Mononuclear cell (primary cell): ENCODE results near the gene CATSPERB. TPM values are rescaled to one million over a fixed set of nuclear protein-coding genes. Genes with fewer than 3 reads are reported as not detected.
"Not testable (repeated sequence)": the region's sequence is repeated elsewhere in the genome, so short reads cannot be mapped to it uniquely, and the experiment has no call there.

Experiments used
- H3K27me3 ChIP-seq: 2 replicates; pipeline ENCODE4 v1.6.0; 2011; ENCODE audit warnings: low read length, control low read depth; ENCODE audit not compliant: insufficient read depth
- H3K4me1 ChIP-seq: 2 replicates; pipeline ENCODE4 v1.5.1; 2011; ENCODE audit warnings: mild to moderate bottlenecking, low read length, control low read depth; ENCODE audit not compliant: insufficient read depth
- H3K4me3 ChIP-seq: 2 replicates; pipeline ENCODE4 v1.5.1; 2011; ENCODE audit warnings: mild to moderate bottlenecking, low read length, moderate library complexity
- H3K9me3 ChIP-seq: 2 replicates; pipeline ENCODE4 v1.5.1; 2011; ENCODE audit warnings: low read depth, mild to moderate bottlenecking, control low read depth, low read length
- total RNA-seq: library from RNA; depleted of rRNA; stranded (reverse); fragments of >200 nt; gene quantifications from one replicate; pipeline ENCODE4 v1.2.3, GENCODE V29; 2012

Gene CATSPERB
- total RNA-seq, 1 donor, result 6.8 TPM

DNA sequence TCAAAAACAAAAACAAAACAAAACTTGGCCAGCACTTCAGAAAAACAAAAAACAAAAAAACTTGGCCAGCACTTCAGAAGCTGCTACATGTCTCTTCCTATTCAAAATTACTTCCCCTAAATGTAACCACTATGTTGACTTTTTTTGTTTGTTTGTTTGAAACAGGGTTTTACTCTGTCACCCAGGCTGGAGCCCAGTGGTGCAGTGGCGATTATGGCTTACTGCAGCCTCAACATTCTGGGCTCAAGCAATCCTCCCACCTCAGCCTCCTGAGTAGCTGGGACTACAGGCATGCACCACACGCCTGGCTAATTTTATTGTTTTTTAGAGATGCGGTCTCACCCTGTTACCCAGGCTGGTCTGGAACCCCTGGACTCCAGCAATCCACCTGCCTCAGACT is 183.8 kb downstream of the CATSPERB start:
- no peaks in the 10 kb centered on the region for H3K4me1 ChIP-seq
- H3K4me3 ChIP-seq, result no peak overlapping the region
- no peaks in the 10 kb centered on the region for H3K9me3 ChIP-seq
- H3K27me3 ChIP-seq, result no peaks in the 10 kb centered on the region

DNA sequence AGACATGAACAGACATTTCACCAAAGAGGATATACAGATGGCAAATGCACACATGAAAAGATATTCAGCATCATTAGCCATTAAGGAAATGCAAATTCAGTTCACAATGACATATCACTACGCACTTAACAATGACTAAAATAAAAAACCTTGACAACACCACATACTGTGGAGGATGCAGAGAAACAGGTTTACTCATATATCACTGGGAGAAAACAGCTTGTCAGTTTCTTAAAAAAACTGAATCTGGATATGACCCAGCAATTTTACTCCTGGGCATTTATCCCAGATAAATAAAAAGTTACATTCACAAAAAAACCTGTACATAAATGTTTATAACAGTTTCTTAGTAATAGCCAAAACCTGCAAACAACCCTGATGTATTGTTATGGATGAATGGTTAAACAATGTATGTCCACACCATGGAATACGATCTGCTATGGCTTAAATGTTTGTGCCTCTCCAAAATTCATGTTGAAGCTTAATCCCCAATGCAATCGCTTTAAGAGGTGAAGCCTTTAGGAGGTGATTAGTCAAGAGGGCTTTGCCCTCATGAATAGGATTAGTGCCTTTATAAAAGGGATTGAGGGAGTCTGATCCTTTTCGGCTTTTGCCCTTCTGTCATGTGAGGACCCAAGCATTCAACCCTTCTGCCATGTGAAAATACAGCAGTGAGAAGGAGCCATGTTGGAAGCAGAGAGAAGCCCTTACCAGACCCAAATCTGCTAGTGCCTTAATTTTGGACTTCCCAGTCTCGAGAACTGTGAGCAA is 185.8 kb downstream of the CATSPERB start:
- Histone ChIP-seq H3K4me1 (no peaks in the 10 kb centered on the region), H3K9me3 (peaks cover 10% of the 10 kb centered on the region), H3K27me3 (no peaks in the 10 kb centered on the region), H3K4me3 (no peak overlapping the region)

DNA sequence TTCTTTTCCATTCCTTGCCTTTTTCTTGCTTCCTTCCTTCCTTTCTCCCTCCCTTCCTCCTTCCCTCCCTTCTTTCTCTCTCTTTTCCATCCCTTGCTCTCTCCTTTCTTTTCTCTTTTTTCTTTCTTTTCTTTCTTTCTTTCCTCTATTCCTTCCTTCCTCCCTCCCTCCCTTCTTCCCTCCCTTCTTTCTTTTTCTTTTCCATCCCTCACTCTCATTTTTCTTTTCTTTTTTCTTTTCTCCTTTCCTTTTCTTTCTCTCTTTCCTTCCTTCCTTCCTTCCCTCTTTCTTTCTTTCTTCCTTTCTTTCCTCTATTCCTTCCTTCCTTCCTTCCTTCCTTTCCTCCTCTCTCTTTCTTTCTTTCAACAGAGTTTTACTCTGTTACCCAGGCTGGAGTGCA is 186.7 kb downstream of the CATSPERB start:
- Histone ChIP-seq H3K27me3 (no peaks in the 10 kb centered on the region), H3K9me3 (peaks cover 10% of the 10 kb centered on the region), H3K4me3 (no peak overlapping the region), H3K4me1 (no peaks in the 10 kb centered on the region)

DNA sequence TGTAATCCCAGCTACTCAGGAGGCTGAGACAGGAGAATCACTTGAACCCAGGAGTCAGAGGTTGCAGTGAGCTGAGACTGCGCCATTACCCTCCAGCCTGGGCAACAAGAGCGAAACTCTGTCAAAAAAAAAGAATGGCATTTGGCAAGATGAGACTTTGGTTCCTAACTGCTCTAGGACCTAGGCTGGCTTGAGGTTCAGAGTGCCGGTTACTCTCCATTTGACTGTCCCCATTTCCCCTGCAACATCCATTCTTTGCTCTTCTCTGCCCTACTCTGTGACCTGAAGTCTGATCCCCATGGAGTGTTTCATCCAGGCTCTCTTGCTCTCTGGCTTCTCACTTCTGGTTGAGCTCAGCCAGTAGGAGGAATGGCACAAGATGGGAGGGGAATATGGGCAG is 195.6 kb downstream of the CATSPERB start:
- Histone ChIP-seq H3K27me3 (no peaks in the 10 kb centered on the region), H3K4me3 (no peak overlapping the region)

DNA sequence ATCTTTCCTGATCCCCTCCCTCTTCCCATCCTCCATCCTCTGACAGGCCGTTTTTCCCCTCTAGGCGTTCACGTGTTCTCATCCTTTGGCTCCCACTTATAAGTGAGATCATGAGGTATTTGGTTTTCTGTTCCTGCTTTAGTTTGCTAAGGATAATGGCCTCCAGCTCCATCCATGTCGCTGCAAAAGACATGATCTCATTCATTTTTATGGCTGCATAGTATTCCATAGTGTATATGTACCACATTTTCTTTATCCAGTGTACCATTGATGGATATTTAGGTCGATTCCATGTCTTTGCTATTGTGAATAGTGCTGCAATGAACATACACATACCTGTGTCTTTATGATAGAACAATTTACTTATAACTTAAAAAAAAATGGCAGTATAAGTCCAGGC is 197.8 kb downstream of the CATSPERB start:
- not testable (repeated sequence) for H3K27me3 ChIP-seq, H3K4me3 ChIP-seq, H3K4me1 ChIP-seq, H3K9me3 ChIP-seq

More for the DNA sequence above, 195.6 kb downstream of the CATSPERB start:
- no peaks in the 10 kb centered on the region for H3K4me1 ChIP-seq
- no peaks in the 10 kb centered on the region for H3K9me3 ChIP-seq

DNA sequence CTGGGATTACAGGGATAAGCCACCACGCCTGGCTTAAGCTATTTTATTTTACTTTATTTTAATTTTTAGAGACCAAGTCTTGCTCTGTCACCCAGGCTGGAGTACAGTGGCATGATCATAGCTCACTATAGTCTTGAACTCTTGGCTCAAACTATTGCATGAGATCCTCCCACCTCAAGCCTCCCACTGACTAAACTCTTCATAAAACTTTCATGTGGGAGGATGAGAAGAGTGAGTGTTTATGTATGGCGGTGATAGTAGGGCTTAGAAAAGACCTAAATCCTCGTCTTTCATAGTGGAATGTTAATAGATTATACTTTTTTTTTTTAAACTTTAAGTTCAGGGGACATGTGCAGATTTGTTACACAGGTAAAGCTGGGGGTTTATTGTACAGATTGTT is 198.3 kb downstream of the CATSPERB start:
- no peak overlapping the region for H3K4me3 ChIP-seq
- no peaks in the 10 kb centered on the region for H3K27me3 ChIP-seq

More for the DNA sequence above, 198.3 kb downstream of the CATSPERB start:
- Histone ChIP-seq H3K9me3 (no peaks in the 10 kb centered on the region), H3K4me1 (no peaks in the 10 kb centered on the region)

Other genes starting within 250 kb of the CATSPERB start
- 175 TPM for gene PPP4R3A, start 221.8 kb downstream of the CATSPERB start, total RNA-seq
- gene TC2N, start 135.4 kb upstream of the CATSPERB start, total RNA-seq, result 133 TPM
- 0.63 TPM for gene FBLN5, start 215.6 kb upstream of the CATSPERB start, total RNA-seq